AG10803 (cell line): ENCODE measurements around the gene APBB2.

ENCODE experiments used
- DNase-seq: peaks from one replicate; pipeline ENCODE4 v3.0.0; 2010; ENCODE audit warnings: low read depth
- H3K4me3 ChIP-seq: 2 replicates; pipeline ENCODE4 v1.5.1; 2011; ENCODE audit warnings: mild to moderate bottlenecking, low read length, control low read depth
- CTCF ChIP-seq: conservative IDR thresholded peaks from 2 replicates; pipeline ENCODE4 v1.5.1; 2011; ENCODE audit warnings: mild to moderate bottlenecking, low read length, control low read depth, inconsistent platforms

Gene APBB2

GRCh38 chr4:40848251-40848650, 366.1 kb downstream of the APBB2 start:
- DNase-seq = no peak
- H3K4me3 ChIP-seq = no peak overlapping the region
- TF ChIP-seq CTCF = no peak

- TF ChIP-seq CTCF = no peak
- no peak overlapping the region for H3K4me3 ChIP-seq
- no peak for DNase-seq
These were observed 367.8 kb downstream of the APBB2 start for GRCh38 chr4:40846532-40846931.

GRCh38 chr4:40845154-40845835, 369.0 kb downstream of the APBB2 start:
- TF ChIP-seq CTCF = no peak

GRCh38 chr4:40844261-40844660, 370.1 kb downstream of the APBB2 start:
- no peak for DNase-seq
- no peak overlapping the region for H3K4me3 ChIP-seq
- TF ChIP-seq CTCF = no peak

More at GRCh38 chr4:40845154-40845835, 369.0 kb downstream of the APBB2 start:
- DNase-seq = peak; percentile 68
- no peak overlapping the region for H3K4me3 ChIP-seq

GRCh38 chr4:40843696-40844095, 370.6 kb downstream of the APBB2 start:
- no peak overlapping the region for H3K4me3 ChIP-seq
- no peak for DNase-seq
- no peak for TF ChIP-seq CTCF

GRCh38 chr4:40842725-40843423, 371.5 kb downstream of the APBB2 start:
- H3K4me3 ChIP-seq = no peak overlapping the region
- TF ChIP-seq CTCF = no peak
- DNase-seq = no peak

GRCh38 chr4:40842318-40842717, 372.0 kb downstream of the APBB2 start:
- no peak for TF ChIP-seq CTCF
- no peak for DNase-seq
- no peak overlapping the region for H3K4me3 ChIP-seq
